A549 (cell line): Measurements from ENCODE around the gene PTPRD.

Experiments
- CTCF ChIP-seq: fragments of >200 bp; sonication (Bioruptor Twin); formaldehyde crosslinking; IDR thresholded peaks from 3 replicates; pipeline ENCODE4 v1.5.1; 2016
- EHF ChIP-seq: fragments of 250-450 bp; sonication (Bioruptor Pico); IDR thresholded peaks from 2 replicates; pipeline ENCODE4 v1.5.0; 2020; ENCODE audit warnings: mild to moderate bottlenecking
- POLR2A ChIP-seq: IDR thresholded peaks from 2 replicates; pipeline ENCODE4 v1.6.1; 2012; ENCODE audit warnings: mild to moderate bottlenecking, low read length
- RAD21 ChIP-seq, 2 experiments: fragments of >200 bp in 1 of 2; sonication (Bioruptor Twin) in 1 of 2; formaldehyde crosslinking in 1 of 2; IDR thresholded peaks in 1 of 2; conservative IDR thresholded peaks in 1 of 2; 2 replicates in 1 of 2; 3 replicates in 1 of 2; pipeline ENCODE4 v1.6.1; 2012 to 2018; ENCODE audit warnings: inconsistent platforms in 1 of 2
- REST ChIP-seq: fragments of 200-600 bp; sonication (generic); IDR thresholded peaks from 2 replicates; pipeline ENCODE4 v1.6.1; 2016; ENCODE audit warnings: antibody characterized with exemption, mild to moderate bottlenecking, moderate library complexity
- TF ChIP-seq, protein P1 (sequence below): fragments of 450-650 bp; IDR thresholded peaks from 2 replicates; pipeline ENCODE4 v1.6.1; 2014; ENCODE audit warnings: antibody characterized with exemption

- TF ChIP-seq CTCF: no peak
- TF ChIP-seq POLR2A: no peak
- no peak for TF ChIP-seq RAD21 (conservative IDR thresholded peaks at IDR 0.05 in 1 of 2, IDR thresholded peaks at IDR 0.05 in 1 of 2)
- no peak for TF ChIP-seq REST
- TF ChIP-seq, protein P1, sequence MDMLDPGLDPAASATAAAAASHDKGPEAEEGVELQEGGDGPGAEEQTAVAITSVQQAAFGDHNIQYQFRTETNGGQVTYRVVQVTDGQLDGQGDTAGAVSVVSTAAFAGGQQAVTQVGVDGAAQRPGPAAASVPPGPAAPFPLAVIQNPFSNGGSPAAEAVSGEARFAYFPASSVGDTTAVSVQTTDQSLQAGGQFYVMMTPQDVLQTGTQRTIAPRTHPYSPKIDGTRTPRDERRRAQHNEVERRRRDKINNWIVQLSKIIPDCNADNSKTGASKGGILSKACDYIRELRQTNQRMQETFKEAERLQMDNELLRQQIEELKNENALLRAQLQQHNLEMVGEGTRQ: no peak
- no peak for TF ChIP-seq EHF (CRISPR knock-in tag)
Observed at GRCh38 chr9:8745347-8745746, 1867.5 kb downstream of the PTPRD start.
